ENCODE measurements around the gene TNC. TPM values are rescaled to one million over a fixed set of nuclear protein-coding genes. Genes with fewer than 3 reads are reported as not detected.
A peak's percentile ranks its signal among the peaks of the same experiment; 100 is the strongest.

TNC gene
- total RNA-seq, 2 donors from 2014 or later, result 67.5 to 172 TPM

DNA sequence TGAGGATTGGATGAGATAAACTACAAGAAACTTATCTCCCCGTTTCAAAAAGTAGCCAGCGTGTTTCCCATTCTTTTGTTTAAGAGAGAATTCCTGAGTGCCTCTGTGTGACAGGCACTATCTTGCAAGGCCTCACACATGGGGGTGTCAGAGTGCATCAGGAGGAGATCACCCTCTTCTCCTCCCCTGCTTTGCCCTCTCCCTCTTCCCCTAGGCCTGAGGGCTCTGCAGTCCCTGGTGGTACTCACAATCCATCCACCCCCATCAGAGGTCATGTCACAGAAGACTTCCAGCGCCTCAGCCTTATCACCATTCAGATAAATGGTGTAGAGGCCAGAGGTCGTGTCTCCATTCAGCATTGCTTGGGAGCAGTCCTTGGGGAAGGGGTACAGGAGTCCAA lies 88.0 kb downstream of the TNC start:
- Mint-ChIP-seq H3K4me1 (peaks cover 45% of the 10 kb centered on the region), H3K9me3 (no peaks in the 10 kb centered on the region), H3K36me3 (ENCODE audit: low read depth) (peaks cover 54% of the 10 kb centered on the region), H3K4me3 (no peak overlapping the region), H3K27me3 (ENCODE audit: insufficient read depth) (no peaks in the 10 kb centered on the region), H3K27ac (peak overlapping the region; percentile 69)
- WGBS, 2 experiments (ENCODE audit: insufficient coverage in 1 of 2, insufficient read length in 1 of 2), result 53 to 64% methylated on average over 3 to 4 of the region's 4 CpGs
- TF ChIP-seq, protein P1, sequence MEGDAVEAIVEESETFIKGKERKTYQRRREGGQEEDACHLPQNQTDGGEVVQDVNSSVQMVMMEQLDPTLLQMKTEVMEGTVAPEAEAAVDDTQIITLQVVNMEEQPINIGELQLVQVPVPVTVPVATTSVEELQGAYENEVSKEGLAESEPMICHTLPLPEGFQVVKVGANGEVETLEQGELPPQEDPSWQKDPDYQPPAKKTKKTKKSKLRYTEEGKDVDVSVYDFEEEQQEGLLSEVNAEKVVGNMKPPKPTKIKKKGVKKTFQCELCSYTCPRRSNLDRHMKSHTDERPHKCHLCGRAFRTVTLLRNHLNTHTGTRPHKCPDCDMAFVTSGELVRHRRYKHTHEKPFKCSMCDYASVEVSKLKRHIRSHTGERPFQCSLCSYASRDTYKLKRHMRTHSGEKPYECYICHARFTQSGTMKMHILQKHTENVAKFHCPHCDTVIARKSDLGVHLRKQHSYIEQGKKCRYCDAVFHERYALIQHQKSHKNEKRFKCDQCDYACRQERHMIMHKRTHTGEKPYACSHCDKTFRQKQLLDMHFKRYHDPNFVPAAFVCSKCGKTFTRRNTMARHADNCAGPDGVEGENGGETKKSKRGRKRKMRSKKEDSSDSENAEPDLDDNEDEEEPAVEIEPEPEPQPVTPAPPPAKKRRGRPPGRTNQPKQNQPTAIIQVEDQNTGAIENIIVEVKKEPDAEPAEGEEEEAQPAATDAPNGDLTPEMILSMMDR (conservative IDR thresholded peaks at IDR 0.05), result no peak
- H3K4me3 ChIP-seq (ENCODE audit: low read length), result no peak overlapping the region
- H3K36me3 ChIP-seq (ENCODE audit: control insufficient read depth, insufficient read depth, low read length), result peaks cover 46% of the 10 kb centered on the region
- no peaks in the 10 kb centered on the region for H3K9me3 ChIP-seq (ENCODE audit: control insufficient read depth, low read length)
- no peak overlapping the region for H3K9ac ChIP-seq (ENCODE audit: extremely low read depth, low read length, poor library complexity, severe bottlenecking)
- no peak overlapping the region for H3K27ac ChIP-seq (ENCODE audit: low read depth, low read length)
- H3K4me1 ChIP-seq (ENCODE audit: control insufficient read depth, insufficient read depth, low read length), result peaks cover 17% of the 10 kb centered on the region
- no peaks in the 10 kb centered on the region for H3K27me3 ChIP-seq (ENCODE audit: control insufficient read depth, insufficient read depth, low read length, poor library complexity, severe bottlenecking)
- peak; percentile 60 for DNase-seq

GRCh38 chr9:115025721-115026120 lies 92.2 kb downstream of the TNC start:
- Histone ChIP-seq H3K4me3 (ENCODE audit: low read length) (no peak overlapping the region), H3K9ac (ENCODE audit: extremely low read depth, low read length, poor library complexity, severe bottlenecking) (no peak overlapping the region), H3K27ac (ENCODE audit: low read depth, low read length) (no peak overlapping the region), H3K27me3 (ENCODE audit: control insufficient read depth, insufficient read depth, low read length, poor library complexity, severe bottlenecking) (no peaks in the 10 kb centered on the region), H3K36me3 (ENCODE audit: control insufficient read depth, insufficient read depth, low read length) (peaks cover 50% of the 10 kb centered on the region), H3K9me3 (ENCODE audit: control insufficient read depth, low read length) (no peaks in the 10 kb centered on the region), H3K4me1 (ENCODE audit: control insufficient read depth, insufficient read depth, low read length) (peaks cover 17% of the 10 kb centered on the region)
- H3K27ac Mint-ChIP-seq, result no peak overlapping the region
- DNase-seq, result no peak
- peaks cover 39% of the 10 kb centered on the region for H3K4me1 Mint-ChIP-seq
- H3K36me3 Mint-ChIP-seq (ENCODE audit: low read depth), result peaks cover 65% of the 10 kb centered on the region
- H3K4me3 Mint-ChIP-seq, result no peak overlapping the region
- no peaks in the 10 kb centered on the region for H3K9me3 Mint-ChIP-seq
- H3K27me3 Mint-ChIP-seq (ENCODE audit: insufficient read depth), result no peaks in the 10 kb centered on the region
- TF ChIP-seq, protein P1 (conservative IDR thresholded peaks at IDR 0.05), result no peak

GRCh38 chr9:115024925-115025535 lies 92.9 kb downstream of the TNC start:
- H3K9ac ChIP-seq (ENCODE audit: extremely low read depth, low read length, poor library complexity, severe bottlenecking), result no peak overlapping the region
- TF ChIP-seq, protein P1 (conservative IDR thresholded peaks at IDR 0.05), result no peak
- Mint-ChIP-seq H3K27me3 (ENCODE audit: insufficient read depth) (no peaks in the 10 kb centered on the region), H3K36me3 (ENCODE audit: low read depth) (peaks cover 66% of the 10 kb centered on the region), H3K9me3 (no peaks in the 10 kb centered on the region), H3K27ac (no peak overlapping the region), H3K4me3 (no peak overlapping the region), H3K4me1 (peaks cover 32% of the 10 kb centered on the region)
- no peak overlapping the region for H3K27ac ChIP-seq (ENCODE audit: low read depth, low read length)
- H3K4me1 ChIP-seq (ENCODE audit: control insufficient read depth, insufficient read depth, low read length), result peaks cover 12% of the 10 kb centered on the region
- no peak overlapping the region for H3K4me3 ChIP-seq (ENCODE audit: low read length)
- no peaks in the 10 kb centered on the region for H3K9me3 ChIP-seq (ENCODE audit: control insufficient read depth, low read length)
- WGBS, 2 experiments (ENCODE audit: insufficient coverage in 1 of 2, insufficient read length in 1 of 2), result 85 to 91% methylated on average over 4 to 5 of the region's 5 CpGs
- peaks cover 48% of the 10 kb centered on the region for H3K36me3 ChIP-seq (ENCODE audit: control insufficient read depth, insufficient read depth, low read length)
- H3K27me3 ChIP-seq (ENCODE audit: control insufficient read depth, insufficient read depth, low read length, poor library complexity, severe bottlenecking), result no peaks in the 10 kb centered on the region
- DNase-seq, result no peak
